ENCODE results near the gene C11orf91.

DNA sequence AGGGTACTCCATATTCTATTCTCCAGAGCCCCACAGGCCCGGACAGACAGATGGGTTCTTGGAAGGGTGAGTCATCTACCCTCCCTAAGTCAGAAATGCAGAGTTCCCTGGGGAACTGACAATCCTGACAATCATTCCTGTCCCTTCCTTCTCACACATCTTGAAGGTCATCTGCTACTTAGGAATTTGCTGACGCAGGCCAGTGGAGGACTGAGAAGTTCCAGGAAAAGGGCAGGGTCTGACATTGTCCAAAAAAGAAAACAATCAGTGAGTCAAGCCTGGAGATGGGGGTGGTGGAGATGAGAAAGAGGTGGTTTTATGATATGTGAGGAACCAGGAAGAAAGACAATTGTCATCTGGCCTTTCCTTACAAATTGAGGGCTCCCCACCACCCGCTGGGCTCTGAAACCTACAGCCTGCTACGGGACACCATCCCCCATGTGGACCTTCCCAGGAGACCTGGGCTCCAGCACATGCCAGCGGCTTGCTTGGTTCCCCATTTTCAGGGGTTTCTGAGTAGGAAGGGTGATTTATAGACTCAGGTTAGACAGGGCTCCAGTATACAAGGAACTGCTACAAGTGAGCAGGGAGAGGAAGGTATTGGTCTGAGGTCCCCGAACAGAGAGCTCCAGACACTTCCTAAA, 22.7 kb upstream of the C11orf91 start:
- TF ChIP-seq, protein P1, sequence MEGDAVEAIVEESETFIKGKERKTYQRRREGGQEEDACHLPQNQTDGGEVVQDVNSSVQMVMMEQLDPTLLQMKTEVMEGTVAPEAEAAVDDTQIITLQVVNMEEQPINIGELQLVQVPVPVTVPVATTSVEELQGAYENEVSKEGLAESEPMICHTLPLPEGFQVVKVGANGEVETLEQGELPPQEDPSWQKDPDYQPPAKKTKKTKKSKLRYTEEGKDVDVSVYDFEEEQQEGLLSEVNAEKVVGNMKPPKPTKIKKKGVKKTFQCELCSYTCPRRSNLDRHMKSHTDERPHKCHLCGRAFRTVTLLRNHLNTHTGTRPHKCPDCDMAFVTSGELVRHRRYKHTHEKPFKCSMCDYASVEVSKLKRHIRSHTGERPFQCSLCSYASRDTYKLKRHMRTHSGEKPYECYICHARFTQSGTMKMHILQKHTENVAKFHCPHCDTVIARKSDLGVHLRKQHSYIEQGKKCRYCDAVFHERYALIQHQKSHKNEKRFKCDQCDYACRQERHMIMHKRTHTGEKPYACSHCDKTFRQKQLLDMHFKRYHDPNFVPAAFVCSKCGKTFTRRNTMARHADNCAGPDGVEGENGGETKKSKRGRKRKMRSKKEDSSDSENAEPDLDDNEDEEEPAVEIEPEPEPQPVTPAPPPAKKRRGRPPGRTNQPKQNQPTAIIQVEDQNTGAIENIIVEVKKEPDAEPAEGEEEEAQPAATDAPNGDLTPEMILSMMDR (IDR thresholded peaks at IDR 0.05), result no peak
- TF ChIP-seq POLR2A (IDR thresholded peaks at IDR 0.05) (no peak), EP300 (IDR thresholded peaks at IDR 0.05) (peak; percentile 65 to 89)
